Measurements from ENCODE around the gene ITPR3. TPM values are rescaled to one million over a fixed set of nuclear protein-coding genes. Genes with fewer than 3 reads are reported as not detected.

Gene ITPR3
- total RNA-seq, 2 experiments from 2014 or later: 64.2 to 65.8 TPM

DNA sequence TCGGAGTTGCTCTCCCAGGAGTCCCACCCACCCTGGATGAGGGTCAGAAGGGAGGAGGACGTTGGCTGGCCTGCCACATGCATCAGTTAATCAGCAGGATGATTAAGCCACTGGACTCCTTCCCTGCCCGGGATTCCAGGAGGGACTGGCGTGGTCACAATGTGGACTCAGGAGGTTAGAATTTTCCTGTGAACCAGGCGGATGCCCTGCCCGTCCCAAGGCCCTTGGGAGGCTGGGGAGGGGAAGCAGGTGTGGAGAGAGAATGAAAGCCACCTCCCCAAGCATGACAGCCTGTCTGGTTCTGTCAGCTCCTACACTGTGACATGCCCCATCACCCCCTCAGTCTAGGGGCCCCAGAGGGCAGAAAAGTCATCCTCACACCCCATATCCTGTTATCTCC is 11.6 kb upstream of the ITPR3 start:
- Mint-ChIP-seq H3K9me3 (peaks cover 7% of the 10 kb centered on the region), H3K4me3 (no peak overlapping the region), H3K36me3 (ENCODE audit: low read depth) (no peaks in the 10 kb centered on the region), H3K27me3 (peaks cover 7% of the 10 kb centered on the region), H3K27ac (no peak overlapping the region), H3K4me1 (peaks cover 5% of the 10 kb centered on the region)
- DNase-seq: no peak
- ChIA-PET POLR2A (no interaction called here), CTCF (interaction anchor here (1.1 kb wide), 1 partner anchor 11 kb away, joined by 3 read pairs; the partner anchor contains the start of gene ITPR3)

DNA sequence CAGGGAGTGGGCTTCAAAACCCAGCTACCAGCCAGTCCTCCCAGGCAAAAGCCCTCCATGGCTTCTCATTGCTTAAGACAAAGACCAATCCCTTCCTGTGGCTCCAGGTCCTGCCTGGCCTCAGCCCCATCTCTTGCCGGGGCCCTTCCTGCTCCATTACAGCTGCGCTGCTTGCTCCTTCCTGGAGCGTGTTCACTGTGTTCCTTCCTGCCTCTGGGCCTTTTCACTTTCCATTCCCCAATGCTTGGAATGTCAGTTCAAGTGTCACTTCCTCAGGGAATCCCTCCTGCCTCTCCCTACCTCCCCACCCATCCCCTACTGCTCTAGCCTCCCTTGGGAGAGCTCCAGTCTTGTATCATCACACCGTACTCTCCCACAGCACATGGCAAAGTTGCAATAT is 11.1 kb upstream of the ITPR3 start:
- Mint-ChIP-seq H3K27me3 (peaks cover 3% of the 10 kb centered on the region), H3K27ac (peak overlapping the region; percentile 14), H3K36me3 (ENCODE audit: low read depth) (no peaks in the 10 kb centered on the region), H3K4me3 (no peak overlapping the region), H3K4me1 (peaks cover 5% of the 10 kb centered on the region), H3K9me3 (peaks cover 4% of the 10 kb centered on the region)
- ChIA-PET POLR2A (no interaction called here), CTCF (interaction anchor here (1.1 to 1.7 kb wide), 2 partner anchors 11 to 12 kb away, joined by 3 to 5 read pairs; partner anchors contain the start of gene ITPR3)
- DNase-seq: no peak

DNA sequence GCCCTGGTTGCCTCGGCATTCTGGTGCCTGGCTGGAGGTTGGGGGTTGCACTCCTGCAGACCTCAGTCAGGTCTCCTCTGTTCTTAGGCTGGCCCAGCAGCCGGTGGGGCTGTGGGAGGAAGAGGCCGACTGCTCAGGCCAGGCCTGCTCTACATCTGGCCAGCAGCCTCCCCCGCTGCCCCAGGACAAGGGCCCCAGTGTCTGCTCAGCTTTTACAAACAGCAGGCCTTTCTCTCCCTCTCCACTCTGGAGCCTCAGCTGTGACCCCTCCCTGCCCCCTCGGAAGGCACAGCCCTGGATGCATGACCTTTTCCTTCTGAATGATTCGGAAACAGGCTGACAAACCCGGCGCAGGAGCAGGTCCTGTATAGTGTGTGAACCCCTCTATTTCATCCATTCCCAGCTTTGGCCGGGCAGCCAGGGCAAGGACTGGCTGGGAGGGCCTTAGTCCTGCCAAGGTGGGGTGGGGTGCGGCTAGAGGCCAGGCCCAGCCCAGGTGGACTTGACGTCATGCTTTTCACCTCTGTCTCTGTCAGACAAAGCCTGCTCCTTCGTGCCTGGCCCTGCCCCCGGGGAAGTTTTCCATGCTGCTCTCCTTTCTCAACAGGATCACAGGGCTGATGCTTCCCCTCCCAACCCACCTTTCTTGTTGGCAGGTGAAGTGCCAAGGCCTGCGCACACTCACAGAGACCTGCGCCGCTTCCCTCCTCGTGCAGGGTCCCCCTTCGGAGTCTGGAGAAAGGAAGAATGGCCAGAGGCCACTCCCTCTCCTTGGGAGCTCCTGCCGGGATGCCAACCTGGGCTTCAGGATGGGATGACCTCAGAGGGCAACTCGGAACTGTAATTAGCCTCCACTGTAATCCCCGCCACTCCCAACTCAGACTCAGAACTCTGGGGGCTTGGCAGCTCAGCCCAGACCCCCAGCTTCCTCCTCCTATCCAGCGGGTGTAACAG is 10.1 kb upstream of the ITPR3 start:
- POLR2A ChIA-PET: no interaction called here
- DNase-seq: no peak
- Mint-ChIP-seq H3K36me3 (ENCODE audit: low read depth) (no peaks in the 10 kb centered on the region), H3K4me3 (no peak overlapping the region), H3K4me1 (peaks cover 5% of the 10 kb centered on the region), H3K27ac (no peak overlapping the region), H3K27me3 (no peaks in the 10 kb centered on the region), H3K9me3 (no peaks in the 10 kb centered on the region)
- CTCF ChIA-PET: interaction anchor here (1.0 to 1.7 kb wide), 4 partner anchors 10 to 30 kb away, joined by 3 to 5 read pairs (median 4); partner anchors contain the start of gene ITPR3

DNA sequence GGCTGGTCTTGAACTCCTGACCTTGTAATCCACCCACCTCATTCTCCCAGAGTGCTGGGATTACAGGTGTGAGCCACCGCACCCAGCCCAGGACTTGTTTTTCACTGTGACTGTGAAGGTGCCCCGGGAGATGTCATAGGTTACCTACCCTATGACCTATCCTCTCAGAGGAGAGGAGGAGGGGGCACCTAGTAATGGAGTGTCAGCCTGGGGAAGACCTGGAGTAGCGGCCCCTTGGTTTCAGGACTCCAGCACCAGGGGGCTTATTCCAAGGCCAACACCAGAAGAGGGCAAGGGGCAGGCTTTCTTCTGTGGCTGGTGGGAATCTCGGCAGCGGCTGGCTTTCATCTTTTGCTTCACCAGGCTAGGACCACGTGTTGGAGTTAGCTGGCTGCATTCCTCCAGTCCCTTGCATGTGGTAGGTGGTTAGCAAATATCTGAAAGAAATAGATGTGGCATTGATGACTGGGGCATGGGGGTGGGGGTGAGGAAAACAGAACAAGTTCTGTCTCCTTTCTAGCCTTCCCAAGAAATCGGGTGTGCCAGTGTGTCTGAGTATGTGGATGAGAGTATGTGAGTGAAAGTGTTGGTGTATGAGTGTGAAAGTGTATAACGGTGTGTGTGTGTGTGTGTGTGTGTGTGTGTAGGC is 7.9 kb upstream of the ITPR3 start:
- H3K4me1 Mint-ChIP-seq: peaks cover 7% of the 10 kb centered on the region
- H3K4me3 Mint-ChIP-seq: no peak overlapping the region
- CTCF ChIA-PET: interaction anchor here (1.4 kb wide), 1 partner anchor 30 kb away, joined by 3 read pairs; no protein-coding TSS in a partner anchor
- no peaks in the 10 kb centered on the region for H3K9me3 Mint-ChIP-seq
- DNase-seq: no peak
- no peak overlapping the region for H3K27ac Mint-ChIP-seq
- H3K27me3 Mint-ChIP-seq: no peaks in the 10 kb centered on the region
- POLR2A ChIA-PET: interaction anchor here (0.6 kb wide), 1 partner anchor 1072 kb away, joined by 3 read pairs; no protein-coding TSS in a partner anchor
- H3K36me3 Mint-ChIP-seq (ENCODE audit: low read depth): no peaks in the 10 kb centered on the region

DNA sequence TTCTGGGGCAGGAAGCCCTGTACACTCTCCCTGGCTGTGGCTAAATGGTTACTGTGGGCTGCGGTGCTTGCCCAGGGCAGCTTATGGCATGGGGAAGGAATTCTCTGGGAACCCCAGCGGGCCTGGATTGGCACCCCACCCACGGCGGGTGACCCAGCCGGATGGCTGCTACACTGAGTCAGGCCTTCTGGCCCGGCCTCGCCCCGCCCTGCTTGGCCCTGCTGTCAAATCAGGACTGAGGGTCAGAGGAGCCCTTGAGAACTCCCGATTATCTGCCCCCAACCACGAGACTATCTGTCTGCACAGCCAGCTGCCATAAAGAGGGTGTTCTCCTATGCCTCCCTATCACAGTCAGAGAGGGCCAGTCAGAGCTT is 7.3 kb upstream of the ITPR3 start:
- no peak overlapping the region for H3K27ac Mint-ChIP-seq
- H3K36me3 Mint-ChIP-seq (ENCODE audit: low read depth): no peaks in the 10 kb centered on the region
- CTCF ChIA-PET: interaction anchor here (0.6 to 1.6 kb wide), 4 partner anchors 13 to 278 kb away, joined by 3 to 7 read pairs (median 4); no protein-coding TSS in a partner anchor
- POLR2A ChIA-PET: no interaction called here
- H3K27me3 Mint-ChIP-seq: no peaks in the 10 kb centered on the region
- no peak overlapping the region for H3K4me3 Mint-ChIP-seq
- H3K9me3 Mint-ChIP-seq: no peaks in the 10 kb centered on the region
- no peak for DNase-seq
- H3K4me1 Mint-ChIP-seq: peaks cover 9% of the 10 kb centered on the region

DNA sequence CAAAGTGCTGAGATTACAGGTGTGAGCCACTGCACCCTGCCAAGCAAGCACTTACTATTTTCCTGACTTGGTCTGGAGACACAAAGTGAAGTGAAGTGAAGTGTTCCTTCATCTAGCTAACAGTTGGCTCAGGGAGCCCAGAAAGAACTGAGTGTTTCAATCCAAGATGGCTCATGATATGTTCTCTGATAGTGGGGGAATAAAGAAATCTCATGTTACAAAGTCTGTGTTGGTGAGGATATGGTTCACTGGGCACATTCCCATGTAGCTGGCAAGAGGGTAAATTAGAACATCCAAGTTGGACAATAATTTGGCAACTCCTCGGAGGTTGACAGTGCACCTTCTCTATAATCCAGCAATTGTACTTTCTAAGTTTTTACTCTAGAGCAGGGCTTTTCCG is 5.0 kb upstream of the ITPR3 start:
- no peak overlapping the region for H3K4me3 Mint-ChIP-seq
- no peaks in the 10 kb centered on the region for H3K9me3 Mint-ChIP-seq
- peaks cover 25% of the 10 kb centered on the region for H3K4me1 Mint-ChIP-seq
- H3K27me3 Mint-ChIP-seq: no peaks in the 10 kb centered on the region
- DNase-seq: no peak
- H3K36me3 Mint-ChIP-seq (ENCODE audit: low read depth): no peaks in the 10 kb centered on the region
- ChIA-PET CTCF (interaction anchor here (3.3 kb wide), 1 partner anchor 9 kb away, joined by 18 read pairs; no protein-coding TSS in a partner anchor), POLR2A (no interaction called here)
- no peak overlapping the region for H3K27ac Mint-ChIP-seq

DNA sequence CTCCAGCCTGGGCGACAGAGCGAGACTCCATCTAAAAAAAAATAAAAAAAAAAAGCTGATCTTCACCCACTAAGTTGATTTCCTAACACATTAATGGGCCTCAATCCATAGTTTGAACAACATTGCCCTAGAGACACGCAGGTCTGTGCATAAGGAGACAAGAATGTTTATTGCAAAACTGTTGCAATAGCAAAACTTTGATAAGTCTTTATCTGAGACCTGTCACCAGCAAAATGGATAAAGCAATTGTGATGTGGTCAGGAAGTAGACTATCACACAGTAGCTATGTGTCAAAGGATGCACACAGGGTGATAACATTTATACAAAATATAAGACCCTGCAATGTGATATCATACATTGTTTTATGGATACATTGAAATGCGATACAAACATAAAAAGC is 4.2 kb upstream of the ITPR3 start:
- Mint-ChIP-seq H3K9me3 (no peaks in the 10 kb centered on the region), H3K4me1 (peaks cover 25% of the 10 kb centered on the region), H3K4me3 (no peak overlapping the region), H3K27me3 (no peaks in the 10 kb centered on the region), H3K36me3 (ENCODE audit: low read depth) (no peaks in the 10 kb centered on the region), H3K27ac (no peak overlapping the region)
- ChIA-PET CTCF (interaction anchor here (1.6 to 3.3 kb wide), 2 partner anchors 9 to 27 kb away, joined by 7 to 18 read pairs; no protein-coding TSS in a partner anchor), POLR2A (no interaction called here)
- DNase-seq: no peak

DNA sequence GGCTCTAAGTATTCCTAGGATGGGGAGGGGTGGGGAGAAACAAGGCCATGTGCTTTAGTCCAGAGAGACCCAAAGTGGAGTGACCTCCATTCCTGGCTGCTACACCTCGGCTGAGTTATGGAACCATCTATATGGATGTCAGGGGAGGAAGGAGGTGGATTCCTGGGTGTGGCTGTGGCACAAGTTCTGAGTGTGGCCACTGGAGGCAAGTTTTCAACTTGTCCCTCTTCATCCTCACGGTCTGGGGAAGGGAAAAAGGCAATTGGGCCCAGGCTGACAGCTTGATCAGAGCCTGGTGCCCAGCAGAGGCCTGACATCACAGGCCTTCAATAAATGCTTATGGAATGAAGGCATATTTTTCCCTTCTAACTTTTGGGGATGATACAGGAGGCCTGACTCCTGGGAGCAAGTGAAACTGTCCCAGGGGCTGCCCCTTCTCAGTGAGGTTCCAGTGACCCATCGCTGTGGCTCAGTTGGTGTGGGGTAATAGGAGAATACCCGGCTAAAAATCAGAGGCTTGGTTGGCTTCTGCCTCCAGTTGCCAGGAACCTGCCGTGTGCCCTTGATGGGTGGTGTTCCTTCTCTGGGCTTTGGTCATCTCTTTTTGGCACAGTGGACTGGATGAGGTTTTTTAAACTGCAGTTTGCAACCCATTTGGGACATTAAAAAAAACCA is 1.8 kb upstream of the ITPR3 start:
- DNase-seq: no peak
- POLR2A ChIA-PET: no interaction called here
- peaks cover 8% of the 10 kb centered on the region for H3K36me3 Mint-ChIP-seq (ENCODE audit: low read depth)
- no peaks in the 10 kb centered on the region for H3K27me3 Mint-ChIP-seq
- H3K27ac Mint-ChIP-seq: peak overlapping the region; percentile 95
- peak overlapping the region; percentile 93 for H3K4me3 Mint-ChIP-seq
- CTCF ChIA-PET: interaction anchor here (0.6 to 3.3 kb wide), 3 partner anchors 11 to 88 kb away, joined by 3 to 11 read pairs (median 4); no protein-coding TSS in a partner anchor
- peaks cover 41% of the 10 kb centered on the region for H3K4me1 Mint-ChIP-seq
- no peaks in the 10 kb centered on the region for H3K9me3 Mint-ChIP-seq

DNA sequence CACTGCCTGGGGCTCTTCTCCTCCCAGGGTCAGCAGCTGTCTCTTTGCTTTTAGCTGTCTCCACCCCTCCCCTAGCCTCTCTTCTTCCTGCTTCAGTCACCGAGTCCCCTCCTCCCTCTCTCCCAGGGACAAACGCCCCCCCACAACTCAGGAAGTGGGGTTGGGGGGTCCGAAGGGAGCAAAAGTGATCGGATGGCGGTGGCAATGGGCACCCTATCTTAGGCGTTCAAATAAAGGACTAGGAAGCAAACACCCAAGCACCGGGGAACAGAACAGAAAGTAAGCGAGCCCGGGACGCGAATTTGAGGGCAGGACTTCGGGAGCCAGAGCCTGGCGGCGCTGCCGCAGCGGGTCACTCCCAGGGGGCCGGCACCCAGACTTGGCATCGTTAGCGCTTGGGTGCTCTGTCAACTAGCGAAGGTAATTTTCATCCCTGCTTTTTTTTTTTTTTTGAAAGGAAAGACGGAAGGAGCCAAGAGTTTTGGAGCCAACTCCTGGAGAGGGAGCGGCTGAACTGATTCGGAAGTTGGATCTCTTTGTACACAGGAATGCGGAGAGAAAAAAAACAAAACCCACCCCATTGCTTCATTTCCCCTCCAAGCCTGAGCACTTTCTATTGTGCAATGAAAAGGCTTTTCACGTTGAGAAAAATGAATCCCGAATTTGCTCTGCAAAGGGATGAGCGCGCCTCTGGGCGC is 815 bp upstream of the ITPR3 start:
- Mint-ChIP-seq H3K27ac (peak overlapping the region; percentile 95), H3K4me3 (peak overlapping the region; percentile 93), H3K9me3 (no peaks in the 10 kb centered on the region), H3K4me1 (peaks cover 48% of the 10 kb centered on the region), H3K27me3 (no peaks in the 10 kb centered on the region), H3K36me3 (ENCODE audit: low read depth) (peaks cover 12% of the 10 kb centered on the region)
- ChIA-PET POLR2A (interaction anchor here (0.7 to 1.7 kb wide), 2 partner anchors 40 to 166 kb away, joined by 3 to 4 read pairs; partner anchors contain the start of genes BAK1 and ZBTB9), CTCF (interaction anchor here (0.8 to 3.3 kb wide), 7 partner anchors 8 to 191 kb away, joined by 3 to 16 read pairs (median 4); partner anchors contain the start of gene BAK1)
- peak; percentile 58 for DNase-seq

DNA sequence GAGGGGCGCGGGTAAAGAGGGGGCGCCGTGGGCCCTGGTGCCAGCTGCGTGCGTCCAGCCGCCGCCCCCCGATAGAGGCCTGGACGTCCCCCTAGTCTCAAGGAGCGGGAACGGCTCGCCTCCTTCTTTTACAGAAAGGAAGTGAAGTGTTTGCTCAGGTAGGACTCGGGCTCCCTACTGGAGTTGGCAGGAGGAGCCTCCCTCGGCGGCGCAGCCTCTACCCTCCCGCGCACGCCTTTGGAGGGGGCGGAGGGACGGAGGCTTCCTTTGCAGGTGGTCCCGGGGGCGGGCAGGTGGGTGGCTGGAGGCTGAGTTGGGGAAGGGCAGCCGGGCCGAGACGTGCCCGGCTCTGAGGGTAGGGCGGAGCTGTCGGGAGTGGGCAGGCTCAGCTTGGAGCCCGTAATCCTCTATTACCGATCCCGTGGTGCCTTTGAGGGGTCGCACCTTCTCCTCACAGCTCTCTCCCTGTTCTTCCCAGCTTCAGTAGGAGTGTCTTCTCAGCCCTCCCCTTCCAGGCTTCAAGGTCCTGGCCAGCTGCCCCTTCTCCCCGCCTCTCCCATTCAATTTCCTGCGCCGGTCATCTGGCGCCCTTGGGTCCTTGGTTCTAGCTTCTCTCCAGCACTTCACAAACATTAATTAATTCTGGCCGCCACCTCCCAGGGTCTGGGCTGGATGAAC is 728 bp downstream of the ITPR3 start:
- no peaks in the 10 kb centered on the region for H3K27me3 Mint-ChIP-seq
- H3K36me3 Mint-ChIP-seq (ENCODE audit: low read depth): peaks cover 14% of the 10 kb centered on the region
- no peaks in the 10 kb centered on the region for H3K9me3 Mint-ChIP-seq
- CTCF ChIA-PET: interaction anchor here (0.8 to 3.3 kb wide), 11 partner anchors 11 to 193 kb away, joined by 3 to 16 read pairs (median 4); partner anchors contain the start of genes BAK1 and UQCC2
- H3K4me3 Mint-ChIP-seq: peak overlapping the region; percentile 91
- H3K4me1 Mint-ChIP-seq: peaks cover 55% of the 10 kb centered on the region
- POLR2A ChIA-PET: interaction anchor here (0.5 to 1.7 kb wide), 3 partner anchors 42 to 1801 kb away, joined by 3 to 7 read pairs (median 4); partner anchors contain the start of gene BAK1
- DNase-seq: peak; percentile 42
- peak overlapping the region; percentile 85 for H3K27ac Mint-ChIP-seq
